Aorta (tissue), 5 donors: ENCODE data around the gene PTPRCAP. TPM values are rescaled to one million over a fixed set of nuclear protein-coding genes. Genes with fewer than 3 reads are reported as not detected.

Experiments
- ATAC-seq: fragments of 200-7000 bp; cut with Tn5 transposase; one replicate; pipeline ENCODE4 v1.9.1; 2022; ENCODE audit warnings: moderate library complexity; ENCODE audit not compliant: low FRiP score
- DNase-seq, 2 donors: peaks; one replicate each; pipeline ENCODE4 v3.0.0-alpha.2; 2020
- H3K27ac ChIP-seq, 2 donors: one replicate each; pipeline ENCODE4 v1.5.1; 2013; ENCODE audit warnings: low read length in 2 of 2, mild to moderate bottlenecking in 2 of 2, moderate library complexity in 2 of 2, control low read depth in 1 of 2, inconsistent platforms in 1 of 2, low read depth in 1 of 2
- H3K27me3 ChIP-seq, 2 donors: one replicate each; pipeline ENCODE4 v1.6.1; 2013; ENCODE audit warnings: control low read depth in 1 of 2, low read length in 1 of 2, mild to moderate bottlenecking in 1 of 2, moderate library complexity in 1 of 2; ENCODE audit not compliant: insufficient read depth in 2 of 2, control insufficient read depth in 1 of 2
- H3K36me3 ChIP-seq, 2 donors: one replicate each; pipeline ENCODE4 v1.6.1; 2013; ENCODE audit warnings: control low read depth in 1 of 2, low read length in 1 of 2, mild to moderate bottlenecking in 1 of 2; ENCODE audit not compliant: insufficient read depth in 2 of 2, control insufficient read depth in 1 of 2
- H3K4me1 ChIP-seq, 2 donors: one replicate each; pipeline ENCODE4 v1.6.1; 2013; ENCODE audit warnings: low read length in 2 of 2, control low read depth in 1 of 2, mild to moderate bottlenecking in 1 of 2, moderate library complexity in 1 of 2; ENCODE audit not compliant: insufficient read depth in 2 of 2, control insufficient read depth in 1 of 2
- H3K4me3 ChIP-seq, 2 donors: one replicate each; pipeline ENCODE4 v1.5.1; 2013; ENCODE audit warnings: low read length in 2 of 2, control low read depth in 1 of 2, mild to moderate bottlenecking in 1 of 2
- H3K9me3 ChIP-seq: one replicate; pipeline ENCODE4 v1.6.1; 2013; ENCODE audit warnings: mild to moderate bottlenecking, low read length; ENCODE audit not compliant: control insufficient read depth
- WGBS, 2 donors: extraction: QIAGEN DNeasy Blood & Tissue Kit; methylation state at CpG; one replicate each; pipeline ENCODE4 v1.1.7; 2013; 5-methylcytosine and 5-hydroxymethylcytosine counted together
- intact Hi-C, 2 donors: fragments of 100-400 bp; cut with DNase I; formaldehyde crosslinking; loops; one replicate each; pipeline versions ENCODE4 v1.14.2 to v1.15.0; 2022
- polyA plus RNA-seq, 2 donors: library from polyadenylated mRNA; stranded (reverse); fragments of 200-250 nt; gene quantifications; one replicate each; pipeline ENCODE4 v1.2.3, GENCODE V29; 2013
- total RNA-seq, 2 donors: library from RNA; stranded (reverse); fragmentation: NEBNext Ultra II Directional; extraction: Animal tissue kit (Norgen Biotek cat#: 25700); gene quantifications; one replicate each; pipeline ENCODE4 v1.2.1, GENCODE V29; 2021
- donor health status: healthy with polysubstance abuse.
- donor health status: Bipolar disorder and iron deficiency.
- donor health status: DM: no; HTN: no; CAD: no.
- donor health status: DM: no; HTN: no; CAD: no.
- donor health status: DM: yes; HTN: yes; CAD: no.

Gene PTPRCAP
- total and polyA plus RNA-seq, 4 donors: 2.0 to 13.8 (median 3.8) TPM

GRCh38 chr11:67417425-67417824 is 20.1 kb downstream of the PTPRCAP start:
- no peak for DNase-seq
- Histone ChIP-seq H3K27ac (peak overlapping the region in 1 of 2 donors; percentile 54), H3K27me3 (no peaks in the 10 kb centered on the region), H3K4me1 (no peaks in the 10 kb centered on the region), H3K9me3 (no peaks in the 10 kb centered on the region), H3K4me3 (no peak overlapping the region), H3K36me3 (no peaks in the 10 kb centered on the region)
- intact Hi-C loops: no loop called here
- no peak for ATAC-seq
- WGBS, 2 donors: 84 to 85% methylated on average over 12 of the region's 12 CpGs

DNA sequence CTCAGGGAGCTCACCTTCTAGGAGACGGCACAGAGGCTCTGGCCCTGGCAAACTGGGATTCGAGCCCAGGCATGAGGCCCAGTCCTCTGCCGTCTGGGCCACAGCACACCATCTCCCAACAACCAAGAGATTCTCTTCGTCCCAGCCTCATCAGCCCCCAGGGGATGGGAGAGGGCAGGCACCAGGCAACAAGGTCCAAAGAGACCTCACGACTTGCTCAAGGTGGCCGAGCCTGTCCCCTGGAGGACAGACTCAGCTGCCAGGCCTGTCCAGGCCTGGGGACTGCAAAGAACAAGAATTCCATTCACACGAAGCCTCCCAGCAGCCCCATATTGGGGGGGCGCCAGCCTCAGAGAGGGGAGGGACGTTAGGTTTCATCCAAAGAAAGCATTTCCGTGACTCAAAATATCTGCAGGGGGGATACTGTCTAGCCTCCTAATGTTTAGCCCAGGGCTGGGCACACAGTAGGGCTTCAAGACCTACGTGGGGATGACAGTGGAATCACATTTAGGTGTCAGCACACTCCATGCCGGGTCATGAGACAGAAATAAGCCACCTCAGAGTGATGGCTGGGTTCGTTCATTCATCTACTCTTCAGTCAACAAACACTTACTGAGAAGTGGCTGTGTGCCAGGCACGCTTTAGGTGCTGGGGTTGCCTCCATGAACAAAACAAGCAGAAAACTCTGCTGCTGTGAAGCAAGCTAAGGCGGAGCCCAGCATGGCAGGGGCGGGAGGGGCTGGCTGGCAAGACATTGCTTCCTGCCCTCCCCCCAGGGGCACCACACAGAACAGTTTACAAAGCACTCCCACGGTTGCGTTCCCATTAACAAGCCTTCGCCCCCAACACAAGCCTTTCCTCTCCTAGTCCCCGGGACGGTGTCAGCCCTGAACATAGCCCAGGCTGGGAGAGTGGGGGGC is 20.8 kb downstream of the PTPRCAP start:
- Histone ChIP-seq H3K4me3 (no peak overlapping the region), H3K36me3 (no peaks in the 10 kb centered on the region), H3K4me1 (no peaks in the 10 kb centered on the region), H3K27ac (peak overlapping the region in 1 of 2 donors; percentile 54), H3K27me3 (no peaks in the 10 kb centered on the region), H3K9me3 (no peaks in the 10 kb centered on the region)
- no peak for DNase-seq
- no peak for ATAC-seq
- WGBS, 2 donors: 11 to 22% methylated on average over 19 to 21 of the region's 21 CpGs
- intact Hi-C loops: no loop called here

DNA sequence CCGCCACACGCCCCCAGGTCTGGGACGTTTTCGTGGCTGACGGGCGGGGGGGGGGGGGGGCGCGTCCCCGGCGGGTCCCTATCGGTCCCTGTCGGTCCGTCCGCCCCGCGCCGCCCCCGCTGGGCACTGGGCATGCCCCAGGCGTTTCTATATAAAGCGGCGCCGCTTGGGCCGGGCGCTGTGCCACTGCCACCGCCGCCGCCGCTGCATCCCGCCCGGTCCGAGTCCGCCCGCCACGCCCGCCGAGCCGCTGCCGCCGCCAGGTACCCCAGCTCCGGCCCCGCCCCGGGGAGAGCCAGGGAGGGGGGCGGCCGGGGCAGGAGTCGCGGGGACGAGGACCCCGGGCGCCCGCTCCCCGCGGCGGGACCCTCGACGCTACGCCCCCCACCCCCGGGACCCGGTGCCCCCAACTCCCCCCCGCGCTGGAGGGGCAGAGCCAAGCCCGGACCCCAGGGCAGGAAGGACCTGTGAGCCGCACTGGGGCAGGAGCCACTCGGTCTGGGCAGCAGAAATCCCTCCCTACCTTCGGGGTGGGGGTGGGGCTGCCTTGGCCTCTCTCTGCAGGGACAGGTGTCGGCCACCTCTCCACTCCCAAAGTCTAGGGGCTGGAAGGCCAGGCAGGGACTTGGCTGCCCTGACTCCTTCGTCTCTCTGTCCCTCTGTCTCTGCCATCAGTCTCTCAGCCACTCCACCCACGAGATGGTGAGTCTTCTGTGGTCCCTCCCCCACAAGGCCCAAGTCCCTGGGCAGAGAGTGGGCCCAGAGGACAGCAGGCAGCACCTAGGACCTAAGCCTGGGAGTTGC is 21.8 kb downstream of the PTPRCAP start, which contains the start of gene CARNS1:
Gene CARNS1, plus strand, starts transcription at position 178 of the 804 bp plus-strand sequence. Its CDS starts 522 bp downstream, at position 700.
- ATAC-seq (no peak), DNase-seq (no peak)
- Histone ChIP-seq H3K9me3 (no peaks in the 10 kb centered on the region), H3K4me3 (peak within 1 kb of the TSS; percentile 15 to 50), H3K4me1 (no peaks in the 10 kb centered on the region), H3K27me3 (no peaks in the 10 kb centered on the region), H3K36me3 (no peaks in the 10 kb centered on the region), H3K27ac (peak within 1 kb of the TSS in 1 of 2 donors; percentile 54)
- intact Hi-C loops: no loop called here
- WGBS, 2 donors: 2 to 3% methylated on average over 49 to 67 of the region's 67 CpGs

DNA sequence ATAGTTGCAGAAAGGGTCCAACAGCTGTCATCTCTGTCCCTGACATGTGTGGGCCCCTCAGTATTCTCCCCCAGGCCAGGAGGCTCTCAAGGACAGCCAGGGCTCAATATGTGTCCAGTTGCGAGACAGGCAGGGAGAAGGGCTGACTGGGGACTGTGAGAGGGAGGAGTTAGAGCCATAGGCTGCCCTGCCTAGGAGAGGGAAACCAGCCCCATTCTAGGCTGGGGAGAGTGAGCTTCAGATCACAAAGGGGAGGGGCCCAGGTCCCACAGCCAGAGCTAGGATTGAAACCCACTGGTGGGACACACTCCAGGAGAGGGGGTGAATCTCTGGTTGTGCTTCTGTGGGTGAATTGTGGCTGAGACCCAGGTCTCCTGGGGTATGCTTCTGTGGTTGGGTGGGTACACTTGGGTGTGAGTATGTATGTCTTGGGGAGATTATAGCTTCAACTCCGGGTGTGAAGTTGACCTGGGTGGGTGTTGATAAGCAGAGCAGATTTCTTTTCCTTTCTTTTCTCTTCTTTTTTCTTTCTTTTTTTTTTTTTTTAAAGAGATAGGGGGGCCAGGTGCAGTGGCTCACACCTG is 24.1 kb downstream of the PTPRCAP start:
- Histone ChIP-seq H3K4me1 (no peaks in the 10 kb centered on the region), H3K27me3 (no peaks in the 10 kb centered on the region), H3K27ac (no peak overlapping the region), H3K9me3 (no peaks in the 10 kb centered on the region), H3K36me3 (no peaks in the 10 kb centered on the region), H3K4me3 (no peak overlapping the region)
- intact Hi-C loops: no loop called here
- DNase-seq (no peak), ATAC-seq (no peak)
- 76 to 90% methylated on average over 2 of the region's 2 CpGs for WGBS, 2 donors

- ATAC-seq: no peak
- no peaks in the 10 kb centered on the region for H3K27me3 ChIP-seq
- no peak overlapping the region for H3K4me3 ChIP-seq
- no peak for DNase-seq
- H3K27ac ChIP-seq: no peak overlapping the region
- 74 to 80% methylated on average over 9 of the region's 9 CpGs for WGBS, 2 donors
- H3K9me3 ChIP-seq: no peaks in the 10 kb centered on the region
- intact Hi-C loops: no loop called here
- no peaks in the 10 kb centered on the region for H3K4me1 ChIP-seq
- no peaks in the 10 kb centered on the region for H3K36me3 ChIP-seq
Observed at GRCh38 chr11:67412495-67413179, 24.8 kb downstream of the PTPRCAP start.

DNA sequence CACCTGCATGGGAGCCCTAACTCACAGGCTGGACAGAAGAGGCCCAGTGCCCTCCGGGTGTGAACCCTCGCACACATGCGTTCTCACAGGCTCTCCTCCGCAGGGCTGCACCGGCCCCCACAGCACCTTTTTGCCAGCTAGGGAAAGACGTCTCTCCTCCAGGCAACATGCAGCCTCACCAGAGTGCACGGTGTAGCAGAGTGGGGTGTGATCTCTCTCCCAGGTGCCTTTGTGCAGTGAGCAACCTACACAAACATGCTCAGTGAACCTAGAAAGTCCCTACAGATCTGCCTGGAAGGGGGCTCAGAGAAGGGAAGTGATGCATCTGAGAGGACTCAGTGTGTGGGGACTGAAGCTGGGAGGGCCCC is 25.7 kb downstream of the PTPRCAP start:
- Histone ChIP-seq H3K36me3 (no peaks in the 10 kb centered on the region), H3K4me3 (no peak overlapping the region), H3K4me1 (no peaks in the 10 kb centered on the region), H3K9me3 (no peaks in the 10 kb centered on the region), H3K27me3 (no peaks in the 10 kb centered on the region), H3K27ac (no peak overlapping the region)
- DNase-seq (no peak), ATAC-seq (no peak)
- 58 to 65% methylated on average over 7 of the region's 7 CpGs for WGBS, 2 donors
- intact Hi-C loops: no loop called here

GRCh38 chr11:67410984-67411784 is 26.3 kb downstream of the PTPRCAP start:
- DNase-seq: no peak
- no peaks in the 10 kb centered on the region for H3K9me3 ChIP-seq
- H3K27me3 ChIP-seq: no peaks in the 10 kb centered on the region
- ATAC-seq: no peak
- 69 to 73% methylated on average over 17 of the region's 17 CpGs for WGBS, 2 donors
- H3K36me3 ChIP-seq: no peaks in the 10 kb centered on the region
- no peaks in the 10 kb centered on the region for H3K4me1 ChIP-seq
- no peak overlapping the region for H3K4me3 ChIP-seq
- no peak overlapping the region for H3K27ac ChIP-seq
- intact Hi-C loops: no loop called here
